NCI-H2227 treated with DMSO at 0.1 percent for 48 hours (cell line): ENCODE measurements around the gene STK40.

Source experiments
- DNase-seq: peaks from one replicate; lab custom pipeline; 2025; lab: John Stamatoyannopoulos, UW

Gene STK40

DNA sequence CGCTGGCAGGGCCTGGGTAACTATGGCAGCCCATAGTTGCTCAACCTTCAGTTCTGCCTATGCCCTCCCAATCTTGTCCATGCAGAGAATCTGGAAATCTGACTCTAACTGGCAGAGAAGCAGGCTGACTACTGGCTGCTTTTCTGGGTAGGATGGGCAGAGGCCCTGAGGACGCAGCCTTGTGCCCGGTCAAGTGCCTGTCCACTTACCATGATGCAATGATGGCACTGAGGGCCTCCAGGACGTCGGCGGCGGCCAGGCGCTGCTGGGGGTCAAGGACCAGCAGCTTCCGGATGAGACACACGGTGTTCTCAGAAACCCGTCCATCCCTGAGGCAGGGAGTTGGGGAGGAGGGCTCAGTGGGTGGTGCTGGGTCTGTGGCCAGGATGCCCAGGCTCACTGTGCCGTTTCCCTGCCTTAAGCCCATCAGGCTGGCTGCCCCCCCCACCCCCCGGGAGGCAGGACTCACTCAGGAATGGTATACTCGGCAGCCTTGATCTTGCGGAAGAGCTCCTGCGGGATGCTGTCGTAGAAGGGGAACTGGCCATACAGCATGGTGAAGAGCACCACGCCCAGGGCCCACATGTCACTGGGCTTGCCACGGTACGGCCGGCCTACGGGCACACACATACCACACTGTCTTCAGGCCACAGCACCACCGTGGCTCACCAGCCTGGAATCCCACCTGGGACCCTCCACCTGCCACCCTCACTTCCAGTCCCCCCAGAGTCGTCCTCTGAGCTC lies 41.9 kb downstream of the STK40 start:
- no peak for DNase-seq

- no peak for DNase-seq
Observed at GRCh38 chr1:36342426-36343185, 43.1 kb downstream of the STK40 start.

DNA sequence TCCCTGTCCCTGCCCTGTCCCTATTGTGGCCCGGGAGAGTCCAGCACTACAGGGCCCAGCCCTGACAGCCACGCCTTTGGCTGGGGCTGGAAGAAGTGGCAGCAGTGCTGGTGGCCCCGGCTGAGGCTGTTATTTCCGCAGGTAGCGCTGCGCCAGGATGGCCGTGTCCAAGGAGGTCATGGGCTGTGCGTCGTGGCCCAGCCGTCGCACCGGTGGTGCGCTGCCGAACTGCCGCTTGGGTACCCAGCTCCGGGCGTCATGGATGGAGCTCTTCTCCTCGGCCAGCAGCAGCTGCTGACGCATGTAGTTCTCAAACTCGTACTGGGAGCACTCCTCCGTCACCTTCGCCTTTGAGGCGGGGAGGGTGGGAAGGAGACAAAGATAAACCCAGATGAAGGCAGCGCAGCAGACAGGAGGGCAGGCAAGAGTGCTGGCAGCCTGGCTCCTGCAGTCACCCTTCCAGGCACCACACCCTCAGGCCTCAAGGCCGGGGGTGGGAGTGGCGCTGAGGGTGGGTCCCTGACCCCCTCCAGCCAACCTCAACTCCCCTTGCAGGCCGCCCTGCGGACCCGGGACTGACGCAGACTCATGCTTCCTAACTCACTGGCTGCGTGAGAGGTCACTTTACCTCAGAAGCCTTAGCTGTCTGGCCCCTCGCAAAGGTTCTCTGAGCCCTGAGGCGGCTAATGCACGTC lies 44.0 kb downstream of the STK40 start:
- no peak for DNase-seq

DNA sequence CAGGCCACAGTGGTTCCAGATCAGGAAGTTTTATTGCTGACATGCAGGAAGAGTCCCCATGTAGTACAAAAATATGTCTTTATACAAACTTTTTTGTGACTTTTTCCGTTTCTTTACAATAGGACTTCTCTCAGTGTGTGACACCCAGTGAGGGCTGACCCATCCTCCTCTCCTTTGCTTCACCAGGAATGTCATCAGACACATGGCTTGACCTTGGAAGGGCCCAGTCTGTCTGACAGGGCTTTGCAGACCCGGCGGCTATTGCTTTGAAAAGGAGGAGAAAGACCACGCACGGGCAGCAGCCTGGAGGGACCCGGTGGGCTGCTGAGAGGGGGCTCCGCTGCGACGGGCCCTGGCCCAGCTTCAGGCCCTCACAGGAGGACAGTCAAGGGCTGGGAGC lies 46.1 kb downstream of the STK40 start:
- no peak for DNase-seq

- DNase-seq: no peak
Observed at GRCh38 chr1:36339215-36339614, 46.5 kb downstream of the STK40 start.

DNA sequence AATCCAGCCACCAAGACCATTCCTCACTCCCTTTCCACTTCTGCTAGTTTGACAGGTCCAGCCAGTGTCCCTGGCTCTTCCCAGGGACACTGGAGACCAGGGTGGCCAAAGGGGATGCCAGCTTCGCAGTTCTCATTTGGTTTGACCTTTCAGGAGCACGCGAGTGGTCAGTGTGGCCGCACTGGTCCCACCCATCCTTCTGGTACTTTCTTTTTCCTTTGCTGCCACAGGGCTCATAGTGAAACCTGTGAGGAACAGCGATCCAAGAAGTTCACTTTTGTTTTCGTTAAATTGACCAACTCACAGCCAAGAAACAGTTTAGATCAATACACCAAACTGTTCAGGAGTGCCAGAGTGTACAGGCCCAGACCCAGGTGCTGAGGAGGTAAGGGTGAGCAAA lies 47.9 kb downstream of the STK40 start:
- DNase-seq: no peak

GRCh38 chr1:36330940-36331339 lies 54.8 kb downstream of the STK40 start:
- DNase-seq: no peak

GRCh38 chr1:36329817-36330216 lies 55.9 kb downstream of the STK40 start:
- DNase-seq: no peak

- DNase-seq: peak; percentile 11
Observed at GRCh38 chr1:36328713-36329112, 57.0 kb downstream of the STK40 start.

DNA sequence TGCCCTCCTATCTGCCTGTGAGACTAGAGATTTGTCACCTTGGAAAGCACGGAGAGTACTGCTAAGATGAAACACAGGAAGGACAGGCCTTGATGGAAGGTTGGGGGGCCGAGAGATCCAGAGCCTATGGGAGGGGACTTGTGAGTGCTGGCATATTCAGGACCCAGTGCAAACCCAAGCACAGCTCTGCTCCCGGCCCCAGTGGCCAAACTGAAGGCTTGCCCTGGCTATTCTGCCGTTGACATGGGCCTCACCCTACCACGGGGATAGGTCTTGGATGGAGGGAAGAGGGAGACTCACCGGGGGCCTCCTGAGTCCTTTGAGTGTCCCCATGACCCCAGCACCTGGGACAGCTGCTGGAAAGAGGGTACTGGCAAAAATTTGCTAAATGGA lies 57.6 kb downstream of the STK40 start:
- no peak for DNase-seq

GRCh38 chr1:36327421-36328087 lies 58.2 kb downstream of the STK40 start:
- DNase-seq: no peak

DNA sequence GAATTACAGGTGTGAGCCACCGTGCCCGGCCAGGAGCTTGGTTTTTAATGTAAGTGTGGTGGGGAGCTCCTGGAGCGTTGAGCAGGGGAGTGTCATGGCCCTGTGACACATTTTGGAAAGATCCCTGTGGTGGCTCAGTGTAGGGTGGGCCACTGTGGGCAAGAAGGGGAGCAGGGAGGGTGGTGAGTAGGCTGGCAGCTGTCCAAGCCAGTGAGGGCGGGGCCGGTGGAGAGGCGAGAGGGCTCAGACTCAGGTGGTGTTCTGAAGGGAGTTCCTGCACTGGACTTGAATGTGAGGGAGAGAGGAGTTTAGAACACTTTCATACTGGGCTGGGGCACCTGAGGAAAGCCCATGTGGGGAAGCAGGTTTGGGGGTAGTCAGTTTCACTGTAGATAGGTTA lies 59.2 kb downstream of the STK40 start:
- DNase-seq: no peak

DNA sequence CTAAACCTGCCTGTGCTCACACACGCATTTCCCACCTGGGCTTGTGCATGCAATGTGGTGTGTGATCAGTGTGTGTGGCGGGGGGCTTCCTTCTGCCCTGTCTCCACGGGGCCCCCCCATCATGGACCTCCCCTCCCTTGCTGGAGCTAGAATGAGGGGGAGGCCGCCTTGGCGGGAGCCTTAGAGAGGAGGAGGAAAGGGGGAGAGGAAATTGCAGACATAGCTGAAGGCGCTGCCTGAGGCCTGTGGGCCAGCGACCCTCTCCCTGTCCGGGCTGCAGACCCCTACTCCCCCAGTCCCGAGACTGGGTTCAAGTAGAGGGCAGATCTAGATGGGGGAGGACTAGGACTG lies 61.4 kb downstream of the STK40 start:
- no peak for DNase-seq

DNA sequence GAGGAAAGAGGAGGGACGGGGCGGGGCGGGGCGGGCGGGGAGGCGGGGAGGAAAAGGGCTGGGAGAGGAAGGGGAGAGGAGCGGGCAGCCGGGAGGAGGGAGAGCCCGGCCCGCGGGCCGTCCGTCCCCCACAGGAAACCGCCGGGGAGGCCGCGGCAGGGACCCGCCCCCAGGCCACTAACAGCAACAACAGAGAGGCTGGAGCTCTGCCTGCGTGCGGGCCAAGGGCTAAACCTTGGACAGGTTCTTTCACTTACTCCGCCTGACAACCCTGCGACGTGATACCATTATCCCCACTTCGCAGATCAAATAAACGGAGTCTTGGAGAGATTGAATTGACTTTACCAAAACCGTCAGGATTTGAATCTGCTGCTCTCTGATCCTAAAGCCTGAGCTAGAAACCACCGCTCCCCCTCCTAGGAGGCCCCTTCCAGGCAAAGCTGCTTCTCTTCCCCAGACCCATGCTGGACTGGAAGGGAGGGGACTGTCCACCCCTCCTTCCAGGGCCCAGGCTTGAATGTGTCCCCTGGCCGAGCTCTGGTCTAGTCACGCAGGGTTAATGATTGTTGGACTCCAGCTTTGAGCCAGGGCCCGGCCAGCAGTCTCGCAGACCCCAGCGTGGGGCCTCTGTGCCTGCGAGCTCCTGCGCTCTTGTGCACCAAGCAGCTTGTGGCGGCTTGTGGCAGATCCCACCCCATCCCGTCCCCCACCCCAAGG lies 61.9 kb downstream of the STK40 start, which contains the start of gene EVA1B:
EVA1B (minus strand) TSS at position 10 of the 717 bp plus-strand sequence. CDS start 608 bp downstream, outside the sequence.
- peak; percentile 66 for DNase-seq

GRCh38 chr1:36322786-36323635 lies 62.7 kb downstream of the STK40 start:
- DNase-seq: no peak

DNA sequence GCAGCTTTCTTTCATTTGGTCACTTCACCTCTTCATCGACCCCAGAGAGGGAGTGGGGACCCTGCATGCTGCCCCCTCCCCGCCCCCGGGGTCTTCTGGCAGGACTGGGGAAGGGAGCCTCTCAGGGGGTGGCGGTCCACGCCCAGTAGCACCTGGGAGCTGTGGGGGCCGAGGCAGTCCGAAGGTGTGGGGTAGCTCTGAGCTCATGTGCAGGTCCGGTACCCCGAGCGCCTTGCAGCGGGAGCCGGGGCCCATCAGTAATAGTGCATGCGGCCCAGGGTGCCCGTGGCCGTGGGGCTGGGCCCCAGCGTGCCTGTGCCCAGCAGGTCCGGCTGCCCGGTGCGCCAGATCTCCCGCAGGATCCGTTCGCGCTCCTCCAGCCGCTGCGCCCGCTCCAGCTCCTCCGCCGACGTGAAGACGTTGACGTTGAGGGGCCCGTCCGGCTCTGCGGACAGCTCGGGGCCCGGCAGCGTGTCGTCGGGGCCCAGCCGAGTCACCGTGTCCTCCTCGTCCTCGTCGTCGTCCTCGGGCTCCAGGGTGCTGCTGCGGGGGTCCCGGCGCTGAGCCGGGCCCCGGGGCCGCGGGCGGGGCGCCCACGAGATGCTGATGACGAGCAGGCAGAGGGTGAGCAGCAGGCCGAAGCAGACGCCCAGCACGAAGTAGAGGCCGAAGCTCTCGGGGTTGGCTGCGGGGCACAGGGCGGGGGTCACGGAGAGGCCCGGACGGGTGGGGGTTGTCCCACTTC lies 63.5 kb downstream of the STK40 start:
- no peak for DNase-seq

DNA sequence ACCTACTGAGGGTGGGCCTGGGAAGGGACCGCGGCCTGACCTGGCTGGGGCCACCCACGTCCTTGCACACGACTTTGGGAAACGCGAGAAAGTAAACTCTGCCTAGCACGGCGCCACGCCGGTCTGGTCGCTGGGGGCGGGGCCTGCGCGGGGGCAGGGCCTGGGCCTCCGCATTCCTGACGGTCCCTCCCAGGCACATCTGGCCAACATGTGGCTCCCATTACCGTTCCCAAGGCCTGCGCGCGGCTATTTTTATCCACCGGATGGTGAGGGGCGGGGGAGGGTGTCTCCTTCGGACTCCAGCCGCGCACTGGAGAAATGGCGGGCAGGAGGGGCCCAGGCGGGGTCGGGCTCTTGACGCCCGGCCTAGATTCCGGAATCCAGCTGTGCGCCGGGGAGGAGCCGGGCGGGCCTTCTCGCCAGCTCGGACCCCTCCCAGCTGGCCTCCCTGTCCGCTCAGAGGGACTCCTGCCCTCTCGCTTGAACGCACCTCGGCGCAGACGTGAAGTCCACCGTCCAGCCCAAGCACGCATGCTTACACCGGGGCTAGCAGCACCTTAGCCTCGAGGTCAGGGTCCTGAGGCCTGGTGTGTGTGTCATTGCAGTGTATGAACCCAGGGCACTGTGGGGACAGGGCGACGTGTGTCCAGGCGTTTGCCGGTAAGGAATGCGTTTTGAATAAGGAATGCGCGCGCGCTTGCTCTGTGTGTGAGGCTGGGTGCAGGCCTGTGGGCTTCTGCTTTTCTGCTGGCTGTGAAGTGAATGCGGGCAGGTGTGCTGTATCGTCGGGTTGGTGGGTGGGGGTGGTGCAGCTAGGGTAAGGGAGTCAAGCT lies 64.4 kb downstream of the STK40 start:
- no peak for DNase-seq

DNA sequence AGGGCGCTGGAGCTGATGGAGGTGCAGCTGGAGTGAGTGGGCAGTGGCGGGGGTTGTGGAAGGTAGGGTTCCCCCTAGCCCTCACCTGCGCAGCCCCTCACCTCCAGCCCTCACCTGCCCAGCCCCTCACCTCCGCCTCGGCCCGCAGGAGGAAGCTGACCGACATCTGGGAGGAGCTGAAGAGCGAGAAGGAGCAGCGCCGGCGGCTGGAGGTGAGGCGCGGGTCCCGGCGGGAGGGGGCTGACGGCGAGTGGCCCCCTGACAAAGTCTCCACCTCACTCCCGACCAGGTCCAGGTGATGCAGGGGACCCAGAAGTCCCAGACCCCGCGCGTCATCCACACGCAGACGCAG lies 65.0 kb downstream of the STK40 start:
- no peak for DNase-seq

GRCh38 chr1:36320291-36320761 lies 65.4 kb downstream of the STK40 start:
- DNase-seq: no peak
